HFF-Myc (cell line): Measurements from ENCODE around the gene EPB41L4B.

ENCODE experiments used
- DNase-seq: peaks from one replicate; pipeline ENCODE4 v3.0.0-alpha.2; 2011; ENCODE audit warnings: low read depth; ENCODE audit errors: extremely low read depth
- H3K4me3 ChIP-seq: replicated peaks from 2 replicates; pipeline ENCODE4 v1.5.1; 2011; ENCODE audit warnings: low read depth, mild to moderate bottlenecking, control low read depth, low read length
- TF ChIP-seq, protein P1 (sequence below): IDR thresholded peaks from 2 replicates; pipeline ENCODE4 v1.5.1; 2012; ENCODE audit warnings: mild to moderate bottlenecking, low read depth, low read length, control low read depth; ENCODE audit errors: missing control alignments

Gene EPB41L4B

DNA sequence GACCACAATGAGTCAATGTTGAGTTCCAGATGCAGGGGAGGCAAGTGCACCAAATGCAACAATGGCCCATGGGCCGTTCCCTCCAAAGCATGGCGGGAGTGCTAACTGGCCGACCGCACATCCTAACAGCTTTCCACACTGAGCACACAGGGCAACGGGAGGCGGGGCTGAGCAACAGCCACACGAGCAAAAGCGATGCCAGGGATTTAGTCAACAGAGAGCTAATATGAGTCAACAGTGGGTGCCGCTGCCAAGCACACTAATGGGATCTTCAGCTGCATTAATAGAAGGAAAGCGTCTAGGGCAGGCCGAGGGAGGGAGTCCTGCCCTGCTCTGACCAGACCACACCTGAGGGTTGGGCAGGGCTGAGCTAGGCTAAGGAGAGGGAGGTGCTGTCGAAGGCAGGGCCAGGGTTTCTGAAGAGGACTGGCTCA lies 4.6 kb downstream of the EPB41L4B start:
- no peak for DNase-seq
- TF ChIP-seq, protein P1, sequence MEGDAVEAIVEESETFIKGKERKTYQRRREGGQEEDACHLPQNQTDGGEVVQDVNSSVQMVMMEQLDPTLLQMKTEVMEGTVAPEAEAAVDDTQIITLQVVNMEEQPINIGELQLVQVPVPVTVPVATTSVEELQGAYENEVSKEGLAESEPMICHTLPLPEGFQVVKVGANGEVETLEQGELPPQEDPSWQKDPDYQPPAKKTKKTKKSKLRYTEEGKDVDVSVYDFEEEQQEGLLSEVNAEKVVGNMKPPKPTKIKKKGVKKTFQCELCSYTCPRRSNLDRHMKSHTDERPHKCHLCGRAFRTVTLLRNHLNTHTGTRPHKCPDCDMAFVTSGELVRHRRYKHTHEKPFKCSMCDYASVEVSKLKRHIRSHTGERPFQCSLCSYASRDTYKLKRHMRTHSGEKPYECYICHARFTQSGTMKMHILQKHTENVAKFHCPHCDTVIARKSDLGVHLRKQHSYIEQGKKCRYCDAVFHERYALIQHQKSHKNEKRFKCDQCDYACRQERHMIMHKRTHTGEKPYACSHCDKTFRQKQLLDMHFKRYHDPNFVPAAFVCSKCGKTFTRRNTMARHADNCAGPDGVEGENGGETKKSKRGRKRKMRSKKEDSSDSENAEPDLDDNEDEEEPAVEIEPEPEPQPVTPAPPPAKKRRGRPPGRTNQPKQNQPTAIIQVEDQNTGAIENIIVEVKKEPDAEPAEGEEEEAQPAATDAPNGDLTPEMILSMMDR: no peak
- no peak overlapping the region for H3K4me3 ChIP-seq

DNA sequence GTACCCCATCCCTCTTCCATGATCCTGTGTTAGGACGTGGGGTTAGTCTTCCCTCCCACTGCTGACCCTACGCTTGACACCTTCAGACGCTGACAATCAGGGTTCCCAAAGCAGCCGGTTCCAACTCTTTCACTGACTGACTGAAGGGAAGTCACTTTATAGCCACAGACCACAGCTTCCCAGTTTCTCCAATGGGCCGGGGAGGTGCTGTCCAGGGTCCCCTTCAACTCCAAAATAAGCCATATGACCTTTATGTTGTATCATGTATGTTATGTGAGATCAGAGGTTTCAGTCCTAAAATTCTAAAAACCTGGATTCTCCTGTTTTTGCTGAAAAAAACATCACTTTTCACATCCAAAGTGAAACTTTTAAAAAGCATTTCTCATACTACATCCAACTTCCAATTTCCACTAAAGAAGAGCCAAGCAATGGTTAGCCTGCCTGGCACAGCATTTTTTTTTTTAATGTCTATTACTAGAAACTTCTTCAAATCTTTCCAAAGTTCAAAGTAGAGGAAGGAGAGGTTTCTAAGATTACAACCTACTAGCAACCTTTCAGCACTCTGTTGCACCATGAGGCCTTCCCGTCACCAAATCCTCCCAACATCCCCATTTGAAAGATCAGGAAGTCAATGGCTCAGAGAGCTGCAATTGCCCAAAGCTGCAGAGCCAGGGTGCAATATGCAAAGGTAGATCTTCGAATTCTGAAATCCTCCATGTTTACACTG lies 5.2 kb downstream of the EPB41L4B start:
- no peak for DNase-seq
- TF ChIP-seq, protein P1: no peak
- H3K4me3 ChIP-seq: no peak overlapping the region

DNA sequence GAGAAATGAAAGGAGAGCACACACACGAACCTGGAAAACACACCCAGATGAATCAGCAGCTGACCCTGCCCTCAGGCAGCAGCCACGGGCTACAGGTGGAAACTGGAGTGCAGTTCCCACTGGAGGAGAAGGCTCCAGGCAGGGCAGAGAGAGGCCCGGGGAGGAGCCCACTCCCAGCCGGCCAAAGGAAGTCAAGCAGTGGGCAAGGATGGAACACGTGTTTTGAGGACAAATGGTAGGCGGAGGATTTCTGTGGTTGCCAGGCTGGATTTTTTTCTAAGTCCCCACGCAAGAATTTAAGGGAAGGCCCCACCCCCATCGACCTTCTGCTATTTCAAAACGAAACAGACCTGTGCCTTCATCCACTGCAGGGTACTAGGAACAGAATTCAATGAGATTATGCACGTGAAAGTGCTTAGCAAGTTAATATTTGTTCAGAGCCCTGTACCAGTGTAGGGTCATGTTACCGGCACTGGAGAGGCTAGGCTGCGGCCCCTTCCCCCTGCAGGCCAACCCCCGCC lies 6.8 kb downstream of the EPB41L4B start:
- no peak for DNase-seq
- no peak overlapping the region for H3K4me3 ChIP-seq
- TF ChIP-seq, protein P1: no peak

DNA sequence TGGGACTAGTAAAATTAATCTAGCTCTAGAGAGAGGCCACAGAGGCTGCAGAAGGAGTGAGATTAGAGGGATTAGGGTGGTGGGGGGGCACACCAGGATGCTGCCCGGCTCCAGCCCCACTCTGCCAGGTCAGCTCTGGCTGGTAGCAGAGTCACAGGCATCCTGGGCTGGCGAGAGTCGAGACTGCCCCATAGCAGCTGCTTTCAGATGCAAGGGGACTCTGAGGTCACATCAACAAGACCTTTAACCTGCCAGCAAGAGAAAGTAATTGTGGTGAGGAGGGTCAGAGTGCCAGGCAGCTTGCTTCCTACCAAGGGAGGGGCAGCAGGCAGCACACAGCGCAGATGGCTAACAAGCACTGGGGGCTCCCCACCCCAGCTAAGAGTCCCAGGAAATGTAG lies 7.5 kb downstream of the EPB41L4B start:
- TF ChIP-seq, protein P1: no peak
- no peak overlapping the region for H3K4me3 ChIP-seq
- no peak for DNase-seq

DNA sequence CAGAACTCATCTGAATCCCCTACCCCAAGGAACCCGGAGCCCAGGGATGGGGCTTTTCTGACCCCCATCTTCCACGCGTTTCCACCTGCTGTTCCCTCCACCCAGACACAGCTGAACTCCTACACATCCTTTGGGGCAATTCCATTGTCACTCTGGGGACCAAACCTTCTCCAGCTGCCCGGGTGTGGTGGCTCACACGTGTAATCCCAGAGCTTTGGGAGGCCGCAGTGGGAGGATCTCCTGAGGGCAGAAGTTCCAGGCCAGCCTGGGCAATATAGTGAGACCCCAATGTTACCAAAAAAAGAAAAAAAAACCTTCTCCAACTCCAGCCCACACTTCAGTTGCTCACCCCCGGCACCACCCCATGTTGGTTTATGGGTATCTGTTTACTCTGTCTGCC lies 8.1 kb downstream of the EPB41L4B start:
- H3K4me3 ChIP-seq: no peak overlapping the region
- TF ChIP-seq, protein P1: no peak
- DNase-seq: no peak

DNA sequence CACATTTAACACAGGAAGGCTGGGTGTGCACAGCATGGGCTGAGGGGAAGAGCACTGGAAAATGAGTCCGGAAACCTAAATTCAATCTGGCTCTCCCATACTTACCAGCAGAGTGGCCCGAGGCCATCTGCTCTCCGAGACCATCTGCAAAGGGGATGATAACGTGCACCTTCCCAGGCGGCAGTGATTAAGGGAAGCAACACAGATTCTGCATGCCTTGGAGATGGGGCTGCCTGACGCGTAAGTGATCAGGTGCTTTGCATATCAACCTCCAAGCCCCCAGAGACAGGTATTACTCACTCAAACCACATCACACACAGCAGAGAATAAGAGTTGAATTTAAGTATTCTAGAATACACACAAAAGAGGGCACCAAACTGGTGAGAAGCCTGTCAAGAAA lies 9.1 kb downstream of the EPB41L4B start:
- TF ChIP-seq, protein P1: no peak
- no peak overlapping the region for H3K4me3 ChIP-seq
- no peak for DNase-seq

DNA sequence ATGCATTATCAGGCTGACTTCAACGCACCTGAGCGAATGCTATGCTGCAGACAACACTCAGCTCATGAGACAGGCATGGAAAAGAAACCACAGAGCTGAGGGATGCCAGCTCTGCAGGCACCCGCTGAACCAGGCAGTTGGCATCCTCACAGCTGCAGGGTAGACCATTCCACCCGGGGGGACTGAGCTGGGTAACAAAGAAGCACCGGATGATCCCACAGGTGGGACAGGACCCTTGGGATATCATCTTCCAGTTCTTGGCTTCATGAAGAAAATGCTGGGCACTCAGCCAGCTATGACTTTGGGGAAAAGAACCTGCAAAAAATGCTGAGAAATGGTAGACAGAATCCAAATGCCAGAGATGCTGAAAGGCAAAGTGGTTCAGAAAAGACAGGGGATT lies 9.6 kb downstream of the EPB41L4B start:
- no peak overlapping the region for H3K4me3 ChIP-seq
- TF ChIP-seq, protein P1: no peak
- DNase-seq: no peak
